Erythroblast (primary cell): Measurements from ENCODE around the gene HLA-DOA.

Experiments used
- DNase-seq, 2 experiments: peaks; one replicate each; lab custom pipeline; 2025; lab: John Stamatoyannopoulos, UW
- GATA1 ChIP-seq: IDR thresholded peaks from 2 replicates; pipeline ENCODE4 v1.6.1; 2011; ENCODE audit warnings: low read depth, mild to moderate bottlenecking, control low read depth, low read length, moderate library complexity
- POLR2A ChIP-seq: IDR thresholded peaks from 2 replicates; pipeline ENCODE4 v1.6.1; 2011; ENCODE audit warnings: mild to moderate bottlenecking, low read length

HLA-DOA gene

GRCh38 chr6:32954986-32955802 lies 54.2 kb downstream of the HLA-DOA start:
- no peak for TF ChIP-seq GATA1
- TF ChIP-seq POLR2A = no peak
- peak; percentile 20 to 31 for DNase-seq

- TF ChIP-seq POLR2A (no peak), GATA1 (no peak)
- no peak for DNase-seq
These were observed 55.1 kb downstream of the HLA-DOA start for GRCh38 chr6:32954267-32954666.
